Measurements from ENCODE around the gene PEBP1. TPM values are rescaled to one million over a fixed set of nuclear protein-coding genes. Genes with fewer than 3 reads are reported as not detected.

Gene PEBP1
- total and polyA plus RNA-seq, 2 experiments from 2014 or later = 267 to 350 TPM

- Histone ChIP-seq H3K9ac (no peak overlapping the region), H3K9me2 (ENCODE audit: insufficient read depth) (no peaks in the 10 kb centered on the region), H2AFZ (no peak overlapping the region), H4K20me1 (ENCODE audit: insufficient read depth) (no peaks in the 10 kb centered on the region), H3K27me3 (replicated peaks; ENCODE audit: insufficient read depth) (no peaks in the 10 kb centered on the region), H3K27ac (no peak overlapping the region), H3K4me1 (ENCODE audit: insufficient read depth) (no peaks in the 10 kb centered on the region), H3K79me2 (ENCODE audit: insufficient read depth) (no peaks in the 10 kb centered on the region), H3K36me3 (ENCODE audit: low read depth) (peaks cover 44% of the 10 kb centered on the region), H3K4me3 (no peak overlapping the region), H3K9me3 (ENCODE audit: low read depth) (no peaks in the 10 kb centered on the region), H3K4me2 (ENCODE audit: unreplicated experiment) (no peak overlapping the region), H3F3A (ENCODE audit: insufficient read depth) (no peaks in the 10 kb centered on the region)
- TF ChIP-seq EZH2 (IDR thresholded peaks at IDR 0.05; ENCODE audit: insufficient read depth, poor library complexity, severe bottlenecking) (no peak), EZH2phosphoT487 (IDR thresholded peaks at IDR 0.05; ENCODE audit: insufficient read depth, low read depth) (no peak)
- in situ Hi-C loops (cut with MboI) = loop anchor here (10.0 kb wide), 1 partner anchor 199 kb away; the partner anchor contains the start of genes SUDS3 and TAOK3
- DNase-seq = no peak
- 97% methylated on average over 4 of the region's 4 CpGs for WGBS, 2 experiments (ENCODE audit: low coverage in 1 of 2, low lambda C conversion rate in 2 of 2, missing lambda C conversion rate in 2 of 2)
These were observed 40.0 kb downstream of the PEBP1 start for GRCh38 chr12:118175823-118176447.

GRCh38 chr12:118183155-118183554 is 47.2 kb downstream of the PEBP1 start:
- peak overlapping the region; percentile 13; the same call in 1 of the 2 replicates for H3K9ac ChIP-seq
- no peak overlapping the region for H2AFZ ChIP-seq
- H3K9me2 ChIP-seq (ENCODE audit: insufficient read depth) = no peaks in the 10 kb centered on the region
- TF ChIP-seq EZH2phosphoT487 (IDR thresholded peaks at IDR 0.05; ENCODE audit: insufficient read depth, low read depth) (no peak), EZH2 (IDR thresholded peaks at IDR 0.05; ENCODE audit: insufficient read depth, poor library complexity, severe bottlenecking) (no peak)
- peaks cover 50% of the 10 kb centered on the region for H3K79me2 ChIP-seq (ENCODE audit: insufficient read depth)
- no peaks in the 10 kb centered on the region for H3K36me3 ChIP-seq (ENCODE audit: low read depth)
- no peaks in the 10 kb centered on the region for H4K20me1 ChIP-seq (ENCODE audit: insufficient read depth)
- no peaks in the 10 kb centered on the region for H3K9me3 ChIP-seq (ENCODE audit: low read depth)
- H3F3A ChIP-seq (ENCODE audit: insufficient read depth) = peaks cover 9% of the 10 kb centered on the region
- in situ Hi-C loops (cut with MboI) = no loop called here
- DNase-seq = no peak
- no peak overlapping the region for H3K4me3 ChIP-seq
- H3K4me1 ChIP-seq (ENCODE audit: insufficient read depth) = peaks cover 26% of the 10 kb centered on the region
- H3K4me2 ChIP-seq (ENCODE audit: unreplicated experiment) = no peak overlapping the region
- no peaks in the 10 kb centered on the region for H3K27me3 ChIP-seq (replicated peaks; ENCODE audit: insufficient read depth)
- H3K27ac ChIP-seq = no peak overlapping the region

GRCh38 chr12:118183711-118184110 is 47.8 kb downstream of the PEBP1 start:
- Histone ChIP-seq H4K20me1 (ENCODE audit: insufficient read depth) (no peaks in the 10 kb centered on the region), H3K4me1 (ENCODE audit: insufficient read depth) (peaks cover 32% of the 10 kb centered on the region), H2AFZ (no peak overlapping the region), H3K27me3 (replicated peaks; ENCODE audit: insufficient read depth) (no peaks in the 10 kb centered on the region), H3K27ac (no peak overlapping the region), H3K9me2 (ENCODE audit: insufficient read depth) (no peaks in the 10 kb centered on the region), H3K36me3 (ENCODE audit: low read depth) (no peaks in the 10 kb centered on the region), H3K4me3 (no peak overlapping the region), H3K79me2 (ENCODE audit: insufficient read depth) (peaks cover 56% of the 10 kb centered on the region), H3K9me3 (ENCODE audit: low read depth) (no peaks in the 10 kb centered on the region), H3K9ac (no peak overlapping the region), H3K4me2 (ENCODE audit: unreplicated experiment) (no peak overlapping the region), H3F3A (ENCODE audit: insufficient read depth) (peaks cover 14% of the 10 kb centered on the region)
- TF ChIP-seq EZH2phosphoT487 (IDR thresholded peaks at IDR 0.05; ENCODE audit: insufficient read depth, low read depth) (no peak), EZH2 (IDR thresholded peaks at IDR 0.05; ENCODE audit: insufficient read depth, poor library complexity, severe bottlenecking) (no peak)
- peak; percentile 36 for DNase-seq
- in situ Hi-C loops (cut with MboI) = no loop called here

GRCh38 chr12:118185602-118186397 is 49.9 kb downstream of the PEBP1 start:
- in situ Hi-C loops (cut with MboI) = no loop called here
- TF ChIP-seq EZH2phosphoT487 (IDR thresholded peaks at IDR 0.05; ENCODE audit: insufficient read depth, low read depth) (no peak), EZH2 (IDR thresholded peaks at IDR 0.05; ENCODE audit: insufficient read depth, poor library complexity, severe bottlenecking) (no peak)
- Histone ChIP-seq H3K36me3 (ENCODE audit: low read depth) (no peaks in the 10 kb centered on the region), H3K4me1 (ENCODE audit: insufficient read depth) (peaks cover 51% of the 10 kb centered on the region), H3K9ac (no peak overlapping the region), H3K4me3 (no peak overlapping the region), H4K20me1 (ENCODE audit: insufficient read depth) (no peaks in the 10 kb centered on the region), H3K79me2 (ENCODE audit: insufficient read depth) (peaks cover 60% of the 10 kb centered on the region), H3K9me3 (ENCODE audit: low read depth) (no peaks in the 10 kb centered on the region), H3F3A (ENCODE audit: insufficient read depth) (peaks cover 35% of the 10 kb centered on the region), H3K4me2 (ENCODE audit: unreplicated experiment) (no peak overlapping the region), H2AFZ (no peak overlapping the region), H3K27me3 (replicated peaks; ENCODE audit: insufficient read depth) (no peaks in the 10 kb centered on the region), H3K27ac (no peak overlapping the region), H3K9me2 (ENCODE audit: insufficient read depth) (no peaks in the 10 kb centered on the region)
- no peak for DNase-seq
- 88 to 93% methylated on average over 5 of the region's 5 CpGs for WGBS, 2 experiments (ENCODE audit: low coverage in 1 of 2, low lambda C conversion rate in 2 of 2, missing lambda C conversion rate in 2 of 2)
